RWPE2 (cell line): Measurements from ENCODE around the gene VPS54.

Source experiments
- ATAC-seq: fragments of 200-7000 bp; cut with Tn5 transposase; 3 replicates; pipeline ENCODE4 v1.9.1; 2021; ENCODE audit warnings: low read depth
- DNase-seq: peaks from one replicate; pipeline ENCODE4 v3.0.0-alpha.2; 2020; ENCODE audit warnings: low spot score
- H3K27ac ChIP-seq: fragments of 450-650 bp; 2 replicates; pipeline ENCODE4 v1.5.1; 2017; ENCODE audit warnings: mild to moderate bottlenecking; ENCODE audit not compliant: poor library complexity, severe bottlenecking
- H3K27me3 ChIP-seq: fragments of 250-450 bp; sonication (Bioruptor Pico); 2 replicates; pipeline ENCODE4 v1.5.1; 2021; ENCODE audit warnings: mild to moderate bottlenecking, moderate library complexity; ENCODE audit not compliant: insufficient read depth, poor library complexity, severe bottlenecking
- H3K36me3 ChIP-seq: fragments of 250-450 bp; sonication (Bioruptor Pico); 2 replicates; pipeline ENCODE4 v1.5.1; 2020; ENCODE audit warnings: low read depth, mild to moderate bottlenecking, moderate library complexity
- H3K4me1 ChIP-seq: fragments of 250-450 bp; sonication (Bioruptor Pico); 2 replicates; pipeline ENCODE4 v1.5.1; 2021; ENCODE audit warnings: mild to moderate bottlenecking, moderate library complexity; ENCODE audit not compliant: insufficient read depth, poor library complexity, severe bottlenecking
- H3K4me3 ChIP-seq: fragments of 250-450 bp; sonication (Bioruptor Pico); 2 replicates; pipeline ENCODE4 v1.5.1; 2021; ENCODE audit warnings: mild to moderate bottlenecking, moderate library complexity; ENCODE audit not compliant: severe bottlenecking
- H3K9me3 ChIP-seq: fragments of 250-450 bp; sonication (Bioruptor Pico); 2 replicates; pipeline ENCODE4 v1.5.1; 2021; ENCODE audit warnings: mild to moderate bottlenecking, moderate library complexity; ENCODE audit not compliant: severe bottlenecking
- TF ChIP-seq, protein P1 (sequence below): fragments of 450-650 bp; IDR thresholded peaks from one replicate; pipeline ENCODE4 v1.5.1; 2017; ENCODE audit warnings: mild to moderate bottlenecking, moderate library complexity; ENCODE audit not compliant: poor library complexity, severe bottlenecking

VPS54 gene

DNA sequence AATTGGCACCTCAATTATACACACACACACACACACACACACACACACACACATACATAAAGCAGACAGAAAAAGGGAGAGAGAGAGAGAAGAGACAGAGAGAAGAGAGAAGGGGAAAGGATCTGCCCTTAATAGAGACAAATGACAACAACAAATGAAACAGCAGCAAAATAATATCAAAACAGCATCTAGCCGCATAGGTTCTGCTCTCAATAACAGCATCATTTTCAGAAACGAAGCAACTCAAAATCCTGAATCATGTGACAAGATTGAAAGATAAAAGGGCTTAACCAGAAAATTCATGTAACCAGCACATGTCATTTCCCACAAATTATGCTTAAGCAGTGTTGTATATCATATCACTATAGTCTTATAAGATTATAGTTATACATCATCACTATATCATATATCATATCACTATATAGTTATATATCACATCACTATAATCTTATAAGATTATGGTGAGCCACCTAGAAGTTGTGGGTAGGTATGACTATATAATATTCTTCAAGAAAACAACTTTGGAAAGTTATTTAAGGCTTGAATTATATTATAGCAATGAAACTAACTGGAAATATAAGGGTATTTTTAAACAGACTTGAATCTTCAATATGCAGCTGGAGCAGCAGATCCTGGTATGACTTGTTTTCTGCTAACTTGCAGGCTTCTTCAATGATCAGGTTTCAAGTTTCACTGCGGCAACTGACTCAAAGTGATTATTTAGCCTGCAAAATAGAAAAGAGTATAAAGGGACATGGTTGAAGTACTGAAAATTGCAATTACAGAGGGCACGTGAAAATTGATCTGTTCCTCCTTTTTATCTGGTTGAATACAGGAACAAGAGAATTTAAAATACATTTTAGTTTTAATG is 16.1 kb upstream of the VPS54 start:
- no peak for ATAC-seq

DNA sequence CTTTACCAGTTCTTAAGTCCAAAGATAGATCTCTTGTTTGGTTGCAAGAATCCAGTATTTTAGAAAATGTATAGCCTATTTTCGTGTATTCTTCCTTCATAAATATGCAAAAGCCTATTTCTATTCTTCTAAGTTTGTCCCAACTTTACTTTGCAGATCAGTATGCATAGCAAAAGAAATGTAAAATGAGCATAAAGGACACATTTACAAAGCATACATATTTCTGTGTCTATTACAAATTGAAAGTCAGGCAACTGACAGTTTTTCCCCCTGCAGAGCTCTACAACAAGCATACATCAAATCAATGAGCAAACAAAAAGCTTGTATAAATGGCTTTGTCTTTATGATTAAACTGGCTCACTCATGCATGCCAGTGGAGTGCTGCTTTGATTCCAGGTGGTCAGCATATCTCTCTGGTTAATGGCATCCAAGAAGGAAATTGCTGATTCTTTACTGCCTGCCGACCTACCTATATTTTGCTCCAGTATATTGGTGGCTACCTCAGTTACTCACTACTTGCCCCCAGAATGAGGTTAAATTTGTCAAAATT is 10.0 kb upstream of the VPS54 start:
- no peak for ATAC-seq
- TF ChIP-seq, protein P1, sequence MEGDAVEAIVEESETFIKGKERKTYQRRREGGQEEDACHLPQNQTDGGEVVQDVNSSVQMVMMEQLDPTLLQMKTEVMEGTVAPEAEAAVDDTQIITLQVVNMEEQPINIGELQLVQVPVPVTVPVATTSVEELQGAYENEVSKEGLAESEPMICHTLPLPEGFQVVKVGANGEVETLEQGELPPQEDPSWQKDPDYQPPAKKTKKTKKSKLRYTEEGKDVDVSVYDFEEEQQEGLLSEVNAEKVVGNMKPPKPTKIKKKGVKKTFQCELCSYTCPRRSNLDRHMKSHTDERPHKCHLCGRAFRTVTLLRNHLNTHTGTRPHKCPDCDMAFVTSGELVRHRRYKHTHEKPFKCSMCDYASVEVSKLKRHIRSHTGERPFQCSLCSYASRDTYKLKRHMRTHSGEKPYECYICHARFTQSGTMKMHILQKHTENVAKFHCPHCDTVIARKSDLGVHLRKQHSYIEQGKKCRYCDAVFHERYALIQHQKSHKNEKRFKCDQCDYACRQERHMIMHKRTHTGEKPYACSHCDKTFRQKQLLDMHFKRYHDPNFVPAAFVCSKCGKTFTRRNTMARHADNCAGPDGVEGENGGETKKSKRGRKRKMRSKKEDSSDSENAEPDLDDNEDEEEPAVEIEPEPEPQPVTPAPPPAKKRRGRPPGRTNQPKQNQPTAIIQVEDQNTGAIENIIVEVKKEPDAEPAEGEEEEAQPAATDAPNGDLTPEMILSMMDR: no peak
- Histone ChIP-seq H3K27ac (no peak overlapping the region), H3K9me3 (no peaks in the 10 kb centered on the region), H3K4me3 (no peak overlapping the region), H3K36me3 (no peaks in the 10 kb centered on the region), H3K4me1 (no peaks in the 10 kb centered on the region), H3K27me3 (no peaks in the 10 kb centered on the region)
- no peak for DNase-seq

More for the DNA sequence above, 16.1 kb upstream of the VPS54 start:
- Histone ChIP-seq H3K4me1 (peaks cover 9% of the 10 kb centered on the region), H3K36me3 (no peaks in the 10 kb centered on the region), H3K27ac (no peak overlapping the region), H3K27me3 (no peaks in the 10 kb centered on the region), H3K9me3 (no peaks in the 10 kb centered on the region), H3K4me3 (no peak overlapping the region)
- no peak for DNase-seq
- TF ChIP-seq, protein P1: no peak

DNA sequence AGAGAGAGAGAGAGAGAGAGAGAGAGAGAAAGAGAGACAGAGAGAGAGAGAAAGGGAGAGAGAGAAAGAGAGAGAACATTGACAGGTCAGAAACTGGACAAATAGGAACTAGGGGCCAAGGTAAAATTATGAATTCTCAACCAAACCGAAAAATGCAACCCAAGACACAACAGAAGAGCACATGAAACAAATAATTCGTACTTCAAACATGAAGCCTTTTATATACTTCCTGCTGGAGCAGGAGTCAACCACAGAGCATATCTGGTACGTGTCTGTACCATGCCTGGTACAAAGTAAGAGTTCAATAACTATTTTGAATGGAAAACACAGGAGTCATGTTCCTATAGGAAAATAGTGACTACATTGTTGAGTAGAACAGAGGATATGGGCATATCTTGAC is 6.5 kb upstream of the VPS54 start:
- Histone ChIP-seq H3K36me3 (no peaks in the 10 kb centered on the region), H3K27me3 (no peaks in the 10 kb centered on the region), H3K4me1 (peaks cover 9% of the 10 kb centered on the region), H3K9me3 (no peaks in the 10 kb centered on the region), H3K4me3 (no peak overlapping the region), H3K27ac (no peak overlapping the region)
- TF ChIP-seq, protein P1: no peak
- no peak for ATAC-seq
- DNase-seq: no peak

GRCh38 chr2:64024259-64024949 is 5.2 kb upstream of the VPS54 start:
- H3K36me3 ChIP-seq: no peaks in the 10 kb centered on the region
- DNase-seq: no peak
- peaks cover 19% of the 10 kb centered on the region for H3K4me1 ChIP-seq
- H3K9me3 ChIP-seq: no peaks in the 10 kb centered on the region
- TF ChIP-seq, protein P1: no peak
- H3K27me3 ChIP-seq: no peaks in the 10 kb centered on the region
- no peak overlapping the region for H3K4me3 ChIP-seq
- no peak overlapping the region for H3K27ac ChIP-seq
- no peak for ATAC-seq
